ENCODE results near the gene SRRM5. TPM values are rescaled to one million over a fixed set of nuclear protein-coding genes. Genes with fewer than 3 reads are reported as not detected.

SRRM5 gene
- polyA plus RNA-seq, 1 of the 3 experiments (the other 2 are of a cell fraction), result 0.15 TPM

- Histone ChIP-seq H3K36me3 (replicated peaks in 1 of 2; ENCODE audit: control insufficient read depth in 1 of 2, insufficient read depth in 2 of 2, low read length in 1 of 2) (peaks cover 0 to 4% of the 10 kb centered on the region in 2 experiments), H2AFZ (ENCODE audit: low read depth) (no peak overlapping the region), H3K79me2 (ENCODE audit: insufficient read depth) (no peaks in the 10 kb centered on the region), H3K4me1 (ENCODE audit: control insufficient read depth in 1 of 2, insufficient read depth in 2 of 2, low read depth in 1 of 2, low read length in 1 of 2) (peaks cover 0 to 21% of the 10 kb centered on the region in 2 experiments; a peak in 1 of 4 replicates), H3K9ac (no peak overlapping the region), H4K20me1 (ENCODE audit: insufficient read depth) (no peaks in the 10 kb centered on the region), H3K9me3 (no peaks in the 10 kb centered on the region), H3K9me2 (no peaks in the 10 kb centered on the region), H3K4me3 (ENCODE audit: low read depth in 2 of 2, low read length in 1 of 2) (peak overlapping the region in 1 of 2 experiments; percentile 12; a peak in 1 of 4 replicates), H3K27ac (ENCODE audit: low read depth in 2 of 2, low read length in 1 of 2) (no peak overlapping the region; a peak in 1 of 4 replicates), H3K27me3 (ENCODE audit: insufficient read depth) (no peaks in the 10 kb centered on the region), H3F3A (replicated peaks; ENCODE audit: insufficient read depth) (peaks cover 3% of the 10 kb centered on the region), H3K4me2 (no peak overlapping the region)
- ChIA-PET CTCF (interaction anchor here (0.6 to 0.9 kb wide), 2 partner anchors 13 to 26 kb away, joined by 3 to 6 read pairs; no protein-coding TSS in a partner anchor), POLR2A (no interaction called here)
- WGBS (ENCODE audit: low lambda C conversion rate), result 55% methylated on average over 7 of the region's 7 CpGs
- no peak for TF ChIP-seq FOXM1 (IDR thresholded peaks at IDR 0.05; ENCODE audit: low read depth)
- TF ChIP-seq, protein P1, sequence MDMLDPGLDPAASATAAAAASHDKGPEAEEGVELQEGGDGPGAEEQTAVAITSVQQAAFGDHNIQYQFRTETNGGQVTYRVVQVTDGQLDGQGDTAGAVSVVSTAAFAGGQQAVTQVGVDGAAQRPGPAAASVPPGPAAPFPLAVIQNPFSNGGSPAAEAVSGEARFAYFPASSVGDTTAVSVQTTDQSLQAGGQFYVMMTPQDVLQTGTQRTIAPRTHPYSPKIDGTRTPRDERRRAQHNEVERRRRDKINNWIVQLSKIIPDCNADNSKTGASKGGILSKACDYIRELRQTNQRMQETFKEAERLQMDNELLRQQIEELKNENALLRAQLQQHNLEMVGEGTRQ (IDR thresholded peaks at IDR 0.05; ENCODE audit: borderline replicate concordance, low read depth, low read length), result no peak
- TF ChIP-seq POLR2AphosphoS5 (IDR thresholded peaks at IDR 0.05; ENCODE audit: low read depth, low read length), result no peak
- no peak for TF ChIP-seq RCOR1 (IDR thresholded peaks at IDR 0.05; ENCODE audit: low read length)
- no peak for DNase-seq
Measured at GRCh38 chr19:43581467-43581866, 30.4 kb upstream of the SRRM5 start.

GRCh38 chr19:43582495-43582894 lies 29.4 kb upstream of the SRRM5 start:
- WGBS (ENCODE audit: low lambda C conversion rate), result 81% methylated on average over 2 of the region's 2 CpGs
- no peak for TF ChIP-seq SIN3A (IDR thresholded peaks at IDR 0.05; ENCODE audit: borderline replicate concordance, low read depth, low read length)
- TF ChIP-seq RCOR1 (IDR thresholded peaks at IDR 0.05; ENCODE audit: low read length), result no peak
- TF ChIP-seq SMC3 (IDR thresholded peaks at IDR 0.05; ENCODE audit: low read depth, low read length), result no peak
- TF ChIP-seq PBX3 (IDR thresholded peaks at IDR 0.05), result no peak
- no peak for TF ChIP-seq NRF1 (IDR thresholded peaks at IDR 0.05; ENCODE audit: low read depth, low read length)
- TF ChIP-seq EZH2phosphoT487 (IDR thresholded peaks at IDR 0.05; ENCODE audit: borderline replicate concordance, low read depth), result no peak
- TF ChIP-seq ELF1 (IDR thresholded peaks at IDR 0.05), result no peak
- no peak for TF ChIP-seq MEF2A (IDR thresholded peaks at IDR 0.05; ENCODE audit: borderline replicate concordance, low read depth)
- H3F3A ChIP-seq (replicated peaks; ENCODE audit: insufficient read depth), result peaks cover 3% of the 10 kb centered on the region

More at GRCh38 chr19:43582495-43582894, 29.4 kb upstream of the SRRM5 start:
- no peak overlapping the region for H3K27ac ChIP-seq (ENCODE audit: low read depth in 2 of 2, low read length in 1 of 2)
- no peaks in the 10 kb centered on the region for H4K20me1 ChIP-seq (ENCODE audit: insufficient read depth)
- CTCF ChIA-PET, result interaction anchor here (0.6 to 1.1 kb wide), 2 partner anchors 12 to 135 kb away, joined by 3 to 10 read pairs; no protein-coding TSS in a partner anchor
- 0 out of 2 replicates have a peak, but pooled peaks cover 6% of the 10 kb centered on the region for H3K79me2 ChIP-seq (ENCODE audit: insufficient read depth)
- H3K9me2 ChIP-seq, result no peaks in the 10 kb centered on the region
- H3K4me3 ChIP-seq (ENCODE audit: low read depth in 2 of 2, low read length in 1 of 2), result no peak overlapping the region
- no peaks in the 10 kb centered on the region for H3K27me3 ChIP-seq (ENCODE audit: insufficient read depth)
- H3K4me2 ChIP-seq, result no peak overlapping the region
- no peaks in the 10 kb centered on the region for H3K9me3 ChIP-seq
- no peak for DNase-seq
- H3K36me3 ChIP-seq (replicated peaks in 1 of 2; ENCODE audit: control insufficient read depth in 1 of 2, insufficient read depth in 2 of 2, low read length in 1 of 2), result peaks cover 0 to 7% of the 10 kb centered on the region in 2 experiments
- no peak overlapping the region for H3K9ac ChIP-seq
- H3K4me1 ChIP-seq (ENCODE audit: control insufficient read depth in 1 of 2, insufficient read depth in 2 of 2, low read depth in 1 of 2, low read length in 1 of 2), result peaks cover 0 to 20% of the 10 kb centered on the region in 2 experiments; a peak in 1 of 4 replicates
- POLR2A ChIA-PET, result no interaction called here
- no peak overlapping the region for H2AFZ ChIP-seq (ENCODE audit: low read depth)
